DOHH2 (cell line): ENCODE measurements around the gene SMARCA5.

Experiments used
- H3F3A ChIP-seq: fragments of 200-600 bp; sonication (generic), shearing (Covaris generic); 2 replicates; pipeline ENCODE4 v1.6.0; 2016; ENCODE audit warnings: antibody characterized with exemption, mild to moderate bottlenecking; ENCODE audit not compliant: control insufficient read depth, insufficient read depth
- H3K27ac ChIP-seq: fragments of 200-600 bp; sonication (generic); 2 replicates; pipeline ENCODE4 v1.5.1; 2014; ENCODE audit warnings: low read depth, mild to moderate bottlenecking, low read length, moderate library complexity
- H3K27me3 ChIP-seq: fragments of 200-600 bp; sonication (generic); 2 replicates; pipeline ENCODE4 v1.6.1; 2014; ENCODE audit warnings: mild to moderate bottlenecking, low read length, mixed read lengths; ENCODE audit not compliant: control insufficient read depth
- H3K36me3 ChIP-seq: fragments of 200-600 bp; sonication (generic); 2 replicates; pipeline ENCODE4 v1.6.1; 2014; ENCODE audit warnings: mild to moderate bottlenecking, low read length, moderate library complexity, mixed read lengths; ENCODE audit not compliant: control insufficient read depth
- H3K4me1 ChIP-seq: fragments of 200-600 bp; sonication (generic); 2 replicates; pipeline ENCODE4 v1.6.1; 2014; ENCODE audit warnings: mild to moderate bottlenecking, low read length, mixed read lengths; ENCODE audit not compliant: control insufficient read depth
- H3K4me2 ChIP-seq: fragments of 200-600 bp; sonication (generic); 2 replicates; pipeline ENCODE4 v1.6.0; 2014; ENCODE audit warnings: mild to moderate bottlenecking, low read length, moderate library complexity
- H3K4me3 ChIP-seq: fragments of 200-600 bp; sonication (generic); 2 replicates; pipeline ENCODE4 v1.5.1; 2014; ENCODE audit warnings: mild to moderate bottlenecking, low read length, mixed read lengths
- H3K79me2 ChIP-seq: fragments of 200-600 bp; sonication (generic); 2 replicates; pipeline ENCODE4 v1.6.1; 2014; ENCODE audit warnings: mild to moderate bottlenecking, low read length, mixed read lengths; ENCODE audit not compliant: control insufficient read depth
- H3K9me2 ChIP-seq: fragments of 200-600 bp; sonication (generic); replicated peaks from 2 replicates; pipeline ENCODE4 v1.6.1; 2014; ENCODE audit warnings: mild to moderate bottlenecking, low read length, mixed read lengths; ENCODE audit not compliant: control insufficient read depth
- H3K9me3 ChIP-seq: fragments of 200-600 bp; sonication (generic); 2 replicates; pipeline ENCODE4 v1.6.1; 2014; ENCODE audit warnings: antibody characterized with exemption, low read length, mixed read lengths; ENCODE audit not compliant: control insufficient read depth, insufficient read depth
- H4K20me1 ChIP-seq: fragments of 200-600 bp; sonication (generic); 2 replicates; pipeline ENCODE4 v1.6.0; 2014; ENCODE audit warnings: low read depth, mild to moderate bottlenecking, antibody characterized with exemption, low read length, moderate library complexity; ENCODE audit not compliant: control insufficient read depth, insufficient read depth
- EZH2phosphoT487 ChIP-seq: fragments of 200-600 bp; sonication (generic); IDR thresholded peaks from 2 replicates; pipeline ENCODE4 v1.6.1; 2017; ENCODE audit warnings: borderline replicate concordance, mild to moderate bottlenecking, antibody characterized with exemption, low read length, moderate library complexity, mixed read lengths
- TF ChIP-seq, protein P1 (sequence below): fragments of 200-600 bp; sonication (generic); IDR thresholded peaks from one replicate; pipeline ENCODE4 v1.5.1; 2014; ENCODE audit warnings: antibody characterized with exemption, mild to moderate bottlenecking, low read depth, low read length; ENCODE audit not compliant: poor library complexity, severe bottlenecking

The SMARCA5 gene

GRCh38 chr4:143575331-143575730 lies 61.8 kb downstream of the SMARCA5 start:
- H3K4me2 ChIP-seq, result no peak overlapping the region
- TF ChIP-seq, protein P1, sequence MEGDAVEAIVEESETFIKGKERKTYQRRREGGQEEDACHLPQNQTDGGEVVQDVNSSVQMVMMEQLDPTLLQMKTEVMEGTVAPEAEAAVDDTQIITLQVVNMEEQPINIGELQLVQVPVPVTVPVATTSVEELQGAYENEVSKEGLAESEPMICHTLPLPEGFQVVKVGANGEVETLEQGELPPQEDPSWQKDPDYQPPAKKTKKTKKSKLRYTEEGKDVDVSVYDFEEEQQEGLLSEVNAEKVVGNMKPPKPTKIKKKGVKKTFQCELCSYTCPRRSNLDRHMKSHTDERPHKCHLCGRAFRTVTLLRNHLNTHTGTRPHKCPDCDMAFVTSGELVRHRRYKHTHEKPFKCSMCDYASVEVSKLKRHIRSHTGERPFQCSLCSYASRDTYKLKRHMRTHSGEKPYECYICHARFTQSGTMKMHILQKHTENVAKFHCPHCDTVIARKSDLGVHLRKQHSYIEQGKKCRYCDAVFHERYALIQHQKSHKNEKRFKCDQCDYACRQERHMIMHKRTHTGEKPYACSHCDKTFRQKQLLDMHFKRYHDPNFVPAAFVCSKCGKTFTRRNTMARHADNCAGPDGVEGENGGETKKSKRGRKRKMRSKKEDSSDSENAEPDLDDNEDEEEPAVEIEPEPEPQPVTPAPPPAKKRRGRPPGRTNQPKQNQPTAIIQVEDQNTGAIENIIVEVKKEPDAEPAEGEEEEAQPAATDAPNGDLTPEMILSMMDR, result no peak
- no peaks in the 10 kb centered on the region for H3K9me3 ChIP-seq
- no peaks in the 10 kb centered on the region for H3K9me2 ChIP-seq
- no peaks in the 10 kb centered on the region for H3K36me3 ChIP-seq
- no peaks in the 10 kb centered on the region for H3K4me1 ChIP-seq
- H3K79me2 ChIP-seq, result no peaks in the 10 kb centered on the region
- H3K27me3 ChIP-seq, result no peaks in the 10 kb centered on the region
- no peaks in the 10 kb centered on the region for H4K20me1 ChIP-seq
- no peak overlapping the region for H3K4me3 ChIP-seq
- no peak overlapping the region for H3K27ac ChIP-seq
- no peaks in the 10 kb centered on the region for H3F3A ChIP-seq

DNA sequence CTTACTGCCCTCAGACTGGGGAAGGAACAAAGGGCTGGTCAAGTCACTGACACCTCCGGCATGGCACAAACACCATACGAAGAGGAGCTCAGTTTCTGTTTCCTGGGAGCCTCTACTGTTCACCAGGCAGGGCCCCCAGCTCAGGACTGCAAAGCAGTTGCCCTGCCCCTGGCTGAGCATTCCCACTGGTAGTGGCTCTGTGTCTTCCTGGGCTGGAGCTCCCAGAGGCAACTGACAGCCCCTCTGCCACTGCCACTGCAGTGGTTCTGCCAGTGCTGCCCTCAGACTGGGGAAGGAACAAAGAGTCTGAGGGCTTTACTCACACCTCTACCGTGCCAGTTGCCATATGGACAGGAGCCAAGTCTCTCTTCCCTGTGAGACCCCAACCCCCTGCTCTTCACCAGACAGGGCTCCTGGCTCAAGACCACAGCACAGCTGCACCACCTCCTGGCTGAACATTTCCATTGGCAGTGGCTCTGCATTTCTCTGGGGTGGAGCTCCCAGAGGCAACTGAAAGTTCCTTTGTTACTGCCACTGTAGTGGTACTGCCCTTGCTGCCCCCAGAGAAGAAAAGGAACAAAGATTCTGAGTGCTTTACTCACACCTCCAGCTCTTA lies 67.9 kb downstream of the SMARCA5 start:
- no peak overlapping the region for H3K4me2 ChIP-seq

DNA sequence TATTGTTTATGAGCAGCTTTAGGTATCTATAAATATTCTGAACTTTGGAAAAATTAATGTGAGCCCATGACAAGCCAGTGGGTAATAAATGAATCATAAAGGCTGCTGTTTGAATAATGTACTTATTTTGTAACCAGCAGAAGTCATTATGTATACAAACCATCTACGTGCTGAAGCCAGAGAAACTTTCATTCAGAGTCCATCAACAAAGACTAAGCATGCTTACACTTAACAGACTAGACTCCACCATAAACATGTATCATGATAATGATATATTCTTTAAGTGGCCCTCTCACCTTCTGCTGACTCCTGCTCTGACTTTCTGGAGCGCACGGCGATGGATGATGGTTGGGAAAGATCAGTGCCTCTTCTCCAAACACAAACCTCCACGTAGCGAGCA lies 72.0 kb downstream of the SMARCA5 start:
- Histone ChIP-seq H4K20me1 (no peaks in the 10 kb centered on the region), H3K9me2 (no peaks in the 10 kb centered on the region), H3K27ac (no peak overlapping the region), H3K4me1 (no peaks in the 10 kb centered on the region), H3K4me3 (no peak overlapping the region), H3K4me2 (no peak overlapping the region), H3F3A (no peaks in the 10 kb centered on the region), H3K27me3 (no peaks in the 10 kb centered on the region), H3K9me3 (no peaks in the 10 kb centered on the region), H3K36me3 (no peaks in the 10 kb centered on the region), H3K79me2 (no peaks in the 10 kb centered on the region)
- TF ChIP-seq, protein P1, result no peak

More for the DNA sequence above, 67.9 kb downstream of the SMARCA5 start:
- Histone ChIP-seq H3K4me3 (no peak overlapping the region), H3K9me2 (no peaks in the 10 kb centered on the region), H4K20me1 (no peaks in the 10 kb centered on the region), H3K27me3 (no peaks in the 10 kb centered on the region), H3K36me3 (no peaks in the 10 kb centered on the region), H3K9me3 (no peaks in the 10 kb centered on the region), H3K4me1 (no peaks in the 10 kb centered on the region), H3K79me2 (no peaks in the 10 kb centered on the region), H3F3A (no peaks in the 10 kb centered on the region), H3K27ac (no peak overlapping the region)
- TF ChIP-seq EZH2phosphoT487, result no peak
- TF ChIP-seq, protein P1, result no peak
